Natural killer cell (primary cell): ENCODE measurements around the gene KRTDAP. TPM values are rescaled to one million over a fixed set of nuclear protein-coding genes. Genes with fewer than 3 reads are reported as not detected.

ENCODE experiments used
- ATAC-seq, 3 donors: fragments of 150-1000 bp in 2 of 3; fragments of 200-7000 bp in 1 of 3; cut with Tn5 transposase; 1 replicate in 1 of 3; 2 replicates in 2 of 3; pipeline ENCODE4 v1.10.0; 2021; ENCODE audit warnings: mild to moderate bottlenecking in 2 of 3, moderate library complexity in 2 of 3
- DNase-seq, 2 donors: peaks; one replicate each; pipeline versions ENCODE4 v3.0.0 to v3.0.0-alpha.2; 2013 to 2021; ENCODE audit warnings: mixed read lengths in 1 of 2
- H3K27ac ChIP-seq: one replicate; pipeline ENCODE4 v1.5.1; 2013; ENCODE audit warnings: mild to moderate bottlenecking, low read length
- H3K27me3 ChIP-seq: one replicate; pipeline ENCODE4 v1.6.1; 2013; ENCODE audit warnings: low read length; ENCODE audit not compliant: control insufficient read depth, insufficient read depth
- H3K36me3 ChIP-seq: one replicate; pipeline ENCODE4 v1.6.1; 2013; ENCODE audit warnings: low read length; ENCODE audit not compliant: control insufficient read depth, insufficient read depth
- H3K4me1 ChIP-seq: one replicate; pipeline ENCODE4 v1.6.1; 2013; ENCODE audit warnings: low read length; ENCODE audit not compliant: control insufficient read depth, insufficient read depth
- H3K4me3 ChIP-seq: one replicate; pipeline ENCODE4 v1.5.1; 2013; ENCODE audit warnings: low read length
- H3K9me3 ChIP-seq: one replicate; pipeline ENCODE4 v1.6.1; 2013; ENCODE audit warnings: low read length; ENCODE audit not compliant: control insufficient read depth, insufficient read depth
- H3K27ac Mint-ChIP-seq, 2 donors: one replicate each; pipeline ENCODE4 v1.8.0; 2022; ENCODE audit warnings: mild to moderate bottlenecking in 2 of 2, mixed read lengths in 2 of 2, moderate library complexity in 1 of 2
- H3K27me3 Mint-ChIP-seq, 2 donors: one replicate each; pipeline ENCODE4 v1.8.0; 2022; ENCODE audit warnings: low read depth in 2 of 2, mixed read lengths in 2 of 2
- H3K36me3 Mint-ChIP-seq: one replicate; pipeline ENCODE4 v1.8.0; 2022; ENCODE audit warnings: mixed read lengths
- H3K4me1 Mint-ChIP-seq, 2 donors: one replicate each; pipeline ENCODE4 v1.8.0; 2022; ENCODE audit warnings: mixed read lengths in 2 of 2
- H3K4me3 Mint-ChIP-seq: one replicate; pipeline ENCODE4 v1.8.0; 2022; ENCODE audit warnings: mild to moderate bottlenecking, moderate library complexity, mixed read lengths
- H3K9me3 Mint-ChIP-seq, 2 donors: one replicate each; pipeline ENCODE4 v1.8.0; 2022; ENCODE audit warnings: mixed read lengths in 2 of 2
- WGBS: methylation state at CpG from one replicate; pipeline ENCODE4 v1.1.7; 2013; ENCODE audit warnings: missing lambda C conversion rate; ENCODE audit not compliant: insufficient coverage; 5-methylcytosine and 5-hydroxymethylcytosine counted together
- intact Hi-C: fragments of 100-400 bp; cut with micrococcal nuclease; formaldehyde crosslinking; loops from one replicate; pipeline ENCODE4 v1.14.2; 2022
- total RNA-seq, 4 donors: library from RNA; stranded (reverse); fragments of 120-200 nt in 1 of 4; gene quantifications; one replicate each; pipeline versions ENCODE4 v1.2.3 to v1.2.4, GENCODE V29; 2013 to 2022
- TF ChIP-seq, protein P1 (sequence below): fragments of 200-600 bp; IDR thresholded peaks from one replicate; pipeline ENCODE4 v1.8.0; 2022; ENCODE audit warnings: antibody characterized with exemption

Gene KRTDAP, protein sequence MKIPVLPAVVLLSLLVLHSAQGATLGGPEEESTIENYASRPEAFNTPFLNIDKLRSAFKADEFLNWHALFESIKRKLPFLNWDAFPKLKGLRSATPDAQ
- total RNA-seq, result not detected
- total RNA-seq (2013), result not detected

DNA sequence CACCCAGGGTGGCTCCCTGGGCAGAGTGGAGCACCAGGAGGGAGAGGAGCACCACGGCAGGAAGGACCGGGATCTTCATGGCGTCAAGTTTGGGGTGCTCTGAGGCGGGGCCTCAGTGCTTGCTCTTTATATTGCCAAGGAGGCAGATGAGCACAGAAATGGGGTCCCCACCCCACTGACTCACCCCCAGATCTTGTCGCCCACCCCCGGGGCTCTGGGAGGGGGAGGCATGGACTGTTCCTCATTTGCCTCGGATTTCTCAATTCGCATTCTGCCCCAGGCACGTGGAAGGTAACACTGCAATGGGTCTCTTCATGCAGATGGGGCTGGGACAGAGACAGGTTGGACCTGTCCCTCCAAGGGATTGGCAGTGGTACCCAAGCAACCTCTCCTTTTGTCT lies at the start of gene KRTDAP:
TSS of gene KRTDAP (minus strand) at position 101 of the 400 bp plus-strand sequence. CDS start at position 79, 22 bp downstream.
- TF ChIP-seq, protein P1, sequence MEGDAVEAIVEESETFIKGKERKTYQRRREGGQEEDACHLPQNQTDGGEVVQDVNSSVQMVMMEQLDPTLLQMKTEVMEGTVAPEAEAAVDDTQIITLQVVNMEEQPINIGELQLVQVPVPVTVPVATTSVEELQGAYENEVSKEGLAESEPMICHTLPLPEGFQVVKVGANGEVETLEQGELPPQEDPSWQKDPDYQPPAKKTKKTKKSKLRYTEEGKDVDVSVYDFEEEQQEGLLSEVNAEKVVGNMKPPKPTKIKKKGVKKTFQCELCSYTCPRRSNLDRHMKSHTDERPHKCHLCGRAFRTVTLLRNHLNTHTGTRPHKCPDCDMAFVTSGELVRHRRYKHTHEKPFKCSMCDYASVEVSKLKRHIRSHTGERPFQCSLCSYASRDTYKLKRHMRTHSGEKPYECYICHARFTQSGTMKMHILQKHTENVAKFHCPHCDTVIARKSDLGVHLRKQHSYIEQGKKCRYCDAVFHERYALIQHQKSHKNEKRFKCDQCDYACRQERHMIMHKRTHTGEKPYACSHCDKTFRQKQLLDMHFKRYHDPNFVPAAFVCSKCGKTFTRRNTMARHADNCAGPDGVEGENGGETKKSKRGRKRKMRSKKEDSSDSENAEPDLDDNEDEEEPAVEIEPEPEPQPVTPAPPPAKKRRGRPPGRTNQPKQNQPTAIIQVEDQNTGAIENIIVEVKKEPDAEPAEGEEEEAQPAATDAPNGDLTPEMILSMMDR, result no peak
- Mint-ChIP-seq H3K4me1 (peaks cover 0 to 7% of the 10 kb centered on the region in 2 donors), H3K27me3 (peaks cover 15 to 22% of the 10 kb centered on the region in 2 donors), H3K9me3 (no peaks in the 10 kb centered on the region), H3K4me3 (no peak within 1 kb of the TSS), H3K36me3 (no peaks in the 10 kb centered on the region), H3K27ac (no peak within 1 kb of the TSS)
- Histone ChIP-seq H3K36me3 (no peaks in the 10 kb centered on the region), H3K27me3 (no peaks in the 10 kb centered on the region), H3K9me3 (no peaks in the 10 kb centered on the region), H3K27ac (no peak within 1 kb of the TSS), H3K4me3 (no peak within 1 kb of the TSS), H3K4me1 (peaks cover 6% of the 10 kb centered on the region)
- ATAC-seq (no peak), DNase-seq (no peak)
- intact Hi-C loops, result no loop called here
- 74% methylated on average over 9 of the region's 9 CpGs for WGBS

DNA sequence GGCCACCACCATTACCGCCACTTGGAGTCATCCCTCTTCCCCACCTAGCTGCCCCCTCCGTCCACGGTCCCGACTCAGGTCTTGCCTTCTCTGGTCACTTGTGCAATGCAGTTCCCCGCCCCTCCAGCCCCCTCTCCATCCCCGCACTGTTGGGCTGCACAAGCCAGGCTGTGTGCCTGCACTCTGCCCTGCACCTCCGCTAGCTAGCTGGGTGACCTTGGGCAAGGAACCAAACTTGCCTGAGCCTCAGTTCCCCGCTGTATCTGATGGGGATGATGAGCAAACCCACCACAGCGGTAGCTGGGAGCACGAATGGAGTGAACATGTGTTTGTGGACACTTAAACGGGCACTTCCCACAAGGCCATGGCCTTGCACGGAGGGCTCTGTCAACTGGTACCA lies 49.6 kb upstream of the KRTDAP start:
- intact Hi-C loops, result no loop called here
- 92% methylated on average over 12 of the region's 12 CpGs for WGBS

DNA sequence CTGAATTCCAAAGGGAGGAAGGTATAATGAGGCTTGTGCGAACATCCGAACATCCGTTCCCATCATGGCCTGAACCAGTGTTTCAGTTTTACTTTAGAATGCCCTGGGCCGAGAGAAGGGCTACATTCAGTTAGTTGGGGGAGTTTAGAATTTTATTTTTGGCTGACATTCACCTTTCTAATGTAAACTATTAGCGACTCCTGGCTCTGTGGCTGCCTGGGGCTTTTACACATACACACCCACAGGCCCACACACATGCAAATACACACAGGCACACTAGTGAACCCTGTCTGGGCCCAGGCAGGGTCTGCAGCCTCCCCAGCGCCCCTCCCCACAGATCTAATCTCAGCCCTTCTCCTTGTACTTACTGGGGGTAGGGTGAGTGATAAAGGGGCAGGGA lies 49.0 kb upstream of the KRTDAP start:
- Histone ChIP-seq H3K27ac (no peak overlapping the region), H3K27me3 (no peaks in the 10 kb centered on the region), H3K4me3 (no peak overlapping the region), H3K36me3 (no peaks in the 10 kb centered on the region), H3K4me1 (peaks cover 24% of the 10 kb centered on the region), H3K9me3 (no peaks in the 10 kb centered on the region)
- peaks cover 0 to 2% of the 10 kb centered on the region in 2 donors for H3K27me3 Mint-ChIP-seq
- TF ChIP-seq, protein P1, result no peak
- ATAC-seq (no peak), DNase-seq (no peak)
- 67% methylated on average over 4 of the region's 6 CpGs for WGBS
- no peak overlapping the region for H3K27ac Mint-ChIP-seq
- intact Hi-C loops, result no loop called here
- H3K36me3 Mint-ChIP-seq, result no peaks in the 10 kb centered on the region
- H3K4me3 Mint-ChIP-seq, result no peak overlapping the region
- no peaks in the 10 kb centered on the region for H3K9me3 Mint-ChIP-seq
- H3K4me1 Mint-ChIP-seq, result peaks cover 7 to 30% of the 10 kb centered on the region in 2 donors

More for the DNA sequence above, 49.6 kb upstream of the KRTDAP start:
- Mint-ChIP-seq H3K9me3 (no peaks in the 10 kb centered on the region), H3K27me3 (peaks cover 0 to 1% of the 10 kb centered on the region in 2 donors), H3K4me3 (no peak overlapping the region), H3K36me3 (no peaks in the 10 kb centered on the region), H3K27ac (no peak overlapping the region), H3K4me1 (peaks cover 13 to 33% of the 10 kb centered on the region in 2 donors)
- H3K27ac ChIP-seq, result no peak overlapping the region
- no peaks in the 10 kb centered on the region for H3K9me3 ChIP-seq
- ATAC-seq (no peak), DNase-seq (no peak)
- no peaks in the 10 kb centered on the region for H3K36me3 ChIP-seq
- no peaks in the 10 kb centered on the region for H3K27me3 ChIP-seq
- H3K4me3 ChIP-seq, result no peak overlapping the region
- H3K4me1 ChIP-seq, result peaks cover 24% of the 10 kb centered on the region
- TF ChIP-seq, protein P1, result no peak
